ENCODE data around the gene CCL5.

Gene CCL5

DNA sequence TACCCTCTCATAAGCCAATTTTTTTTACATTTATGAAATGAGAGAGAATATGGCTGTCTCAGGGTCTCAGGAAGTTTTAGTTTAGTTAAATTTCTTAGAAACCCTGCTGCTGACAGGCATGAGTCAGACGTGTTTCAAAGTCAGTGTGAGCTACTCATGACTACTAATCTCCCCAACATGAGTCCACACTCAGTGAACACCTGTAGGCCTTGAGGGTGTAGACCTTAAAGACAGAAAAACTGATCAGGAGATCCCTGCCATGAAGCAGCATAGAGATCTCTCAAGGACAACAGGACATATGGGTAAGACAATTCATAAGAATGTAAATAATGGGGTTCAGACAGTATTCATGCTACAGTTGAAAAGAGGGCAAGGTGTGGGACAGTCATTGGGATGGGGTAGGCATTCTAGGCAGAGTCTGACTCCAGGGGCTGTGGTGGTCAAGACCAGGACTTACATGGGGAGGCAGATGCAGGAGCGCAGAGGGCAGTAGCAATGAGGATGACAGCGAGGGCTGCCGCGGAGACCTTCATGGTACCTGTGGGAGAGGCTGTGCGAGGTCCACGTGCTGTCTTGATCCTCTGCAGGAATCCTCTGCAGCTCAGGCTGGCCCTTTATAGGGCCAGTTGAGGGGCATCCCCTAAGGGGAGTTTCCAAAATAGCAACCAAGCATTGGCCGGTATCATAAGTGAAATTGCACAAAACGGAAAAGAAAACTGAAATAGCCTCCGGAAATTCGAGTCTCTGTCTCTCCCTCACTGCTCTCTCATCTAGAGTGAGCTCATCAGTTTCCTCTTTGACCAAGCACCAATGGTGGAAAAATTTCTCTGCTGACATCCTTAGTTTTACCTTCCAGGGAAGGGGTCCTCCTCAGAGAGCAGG lies at the start of gene CCL5:
TSS of gene CCL5 (minus strand) at position 588 of the 882 bp plus-strand sequence.
- DNase-seq (ENCODE audit: low spot score) = peak; percentile 82

DNA sequence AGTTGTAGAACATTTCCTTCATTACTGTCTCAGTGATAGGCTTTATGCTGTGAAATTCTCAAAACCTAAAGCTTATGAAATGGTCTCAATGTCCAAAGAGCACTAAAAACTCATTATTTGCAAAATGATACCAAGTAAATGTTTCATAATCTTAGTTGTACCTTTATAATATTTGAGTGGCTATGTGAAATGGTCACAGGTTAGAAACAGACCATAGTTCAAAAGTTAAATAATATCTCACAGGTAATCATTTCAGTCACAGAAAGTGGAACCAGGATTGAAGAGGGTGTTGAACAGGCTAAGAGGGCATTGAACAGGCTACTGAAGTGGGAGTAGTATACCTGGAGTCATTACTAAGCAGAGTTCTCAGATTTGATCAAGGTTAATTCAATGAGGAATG lies 47.6 kb upstream of the CCL5 start:
- no peak for DNase-seq (ENCODE audit: low spot score)

DNA sequence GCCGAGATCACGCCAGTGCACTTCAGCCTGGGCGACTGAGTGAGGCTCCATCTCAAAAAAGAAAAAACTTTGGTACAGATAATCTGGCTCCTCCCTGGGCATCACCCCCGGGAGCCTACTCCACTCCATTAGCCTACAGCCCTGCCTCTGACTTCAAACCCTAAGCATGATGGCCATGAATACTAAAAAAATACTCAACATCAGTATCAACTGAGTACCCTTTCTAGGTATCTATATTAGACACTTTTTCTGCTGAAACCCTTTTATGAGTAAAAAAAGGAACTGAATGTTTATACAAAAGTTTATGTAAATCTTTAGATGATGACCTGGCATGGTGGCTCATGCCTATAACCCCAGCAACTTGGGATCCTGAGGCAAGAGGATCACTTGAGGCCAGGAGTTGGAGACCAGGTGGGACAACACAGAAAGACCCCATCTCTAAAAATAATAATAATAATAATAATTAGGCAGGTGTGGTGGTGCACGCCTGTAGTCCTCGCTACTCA lies 43.5 kb upstream of the CCL5 start:
- no peak for DNase-seq (ENCODE audit: low spot score)

DNA sequence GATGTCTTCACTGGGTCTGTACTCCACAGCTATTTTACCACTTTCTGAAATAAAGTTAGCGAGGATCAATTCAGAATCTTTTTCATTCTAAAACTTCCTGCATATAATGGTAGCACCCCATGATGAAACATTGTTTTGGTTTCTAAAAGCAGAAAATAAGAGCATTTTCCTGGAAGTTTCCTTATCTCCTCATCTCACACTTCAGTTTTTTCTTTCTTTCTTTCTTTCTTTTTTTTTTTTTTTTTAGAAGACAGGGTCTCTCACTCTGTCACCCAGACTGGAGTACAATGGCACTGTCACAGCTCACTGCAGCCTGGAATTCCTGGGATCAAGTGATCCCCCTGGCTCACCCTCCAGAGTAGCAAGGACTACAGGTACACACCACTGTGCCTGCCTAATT lies 40.1 kb upstream of the CCL5 start:
- DNase-seq (ENCODE audit: low spot score) = no peak

DNA sequence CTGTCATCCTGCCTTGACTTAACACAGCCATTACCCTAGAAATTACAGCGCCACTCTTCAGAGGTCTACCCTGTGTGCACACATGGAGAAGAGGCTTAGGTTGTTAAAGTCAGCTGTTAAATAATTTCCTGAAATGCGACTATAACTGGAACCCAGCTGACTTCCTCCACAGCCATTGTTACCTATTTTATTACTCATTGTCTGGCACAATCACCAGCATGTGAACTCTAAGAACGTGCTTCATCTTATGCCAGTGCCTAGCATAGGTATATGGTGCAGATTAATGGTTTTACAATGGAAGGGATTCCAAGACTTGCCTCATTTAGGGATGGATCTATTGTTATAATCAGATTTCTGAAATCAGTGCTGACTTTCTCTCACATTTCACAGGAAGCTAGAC lies 38.5 kb upstream of the CCL5 start:
- DNase-seq (ENCODE audit: low spot score) = peak; percentile 10

DNA sequence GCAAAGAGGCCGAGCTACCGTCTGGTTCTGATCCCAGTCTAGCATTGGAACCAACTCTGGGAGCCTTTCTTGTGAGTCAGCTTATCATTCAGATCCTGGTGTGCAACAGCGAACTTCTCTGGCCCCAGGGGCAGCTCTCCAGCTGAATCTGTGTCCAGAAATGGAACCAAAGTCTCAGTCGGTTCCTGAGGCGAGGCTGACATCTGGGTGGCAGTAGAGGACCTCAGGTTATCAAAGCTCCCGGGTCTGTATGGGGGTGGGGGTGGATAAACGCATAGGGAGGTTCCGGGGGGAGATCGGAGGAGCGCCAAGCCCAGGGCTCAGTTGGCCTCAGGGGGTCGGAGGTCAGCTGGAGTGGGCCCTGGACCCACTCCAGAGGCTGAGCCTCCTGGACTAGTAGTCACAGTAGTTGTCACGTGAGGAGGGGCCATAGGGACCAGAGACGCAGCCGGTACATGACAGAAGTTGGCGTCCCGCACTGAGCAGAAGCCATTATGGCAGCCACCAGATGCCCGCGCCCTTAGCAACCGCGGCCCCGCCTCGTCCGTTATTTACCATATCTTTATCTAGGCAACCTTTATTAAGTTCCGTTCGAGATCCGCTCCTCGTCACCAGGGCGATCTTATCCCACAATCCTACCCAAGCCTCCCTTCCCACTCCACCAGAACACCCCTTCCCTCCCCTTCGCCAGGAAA lies 37.5 kb upstream of the CCL5 start:
- no peak for DNase-seq (ENCODE audit: low spot score)

DNA sequence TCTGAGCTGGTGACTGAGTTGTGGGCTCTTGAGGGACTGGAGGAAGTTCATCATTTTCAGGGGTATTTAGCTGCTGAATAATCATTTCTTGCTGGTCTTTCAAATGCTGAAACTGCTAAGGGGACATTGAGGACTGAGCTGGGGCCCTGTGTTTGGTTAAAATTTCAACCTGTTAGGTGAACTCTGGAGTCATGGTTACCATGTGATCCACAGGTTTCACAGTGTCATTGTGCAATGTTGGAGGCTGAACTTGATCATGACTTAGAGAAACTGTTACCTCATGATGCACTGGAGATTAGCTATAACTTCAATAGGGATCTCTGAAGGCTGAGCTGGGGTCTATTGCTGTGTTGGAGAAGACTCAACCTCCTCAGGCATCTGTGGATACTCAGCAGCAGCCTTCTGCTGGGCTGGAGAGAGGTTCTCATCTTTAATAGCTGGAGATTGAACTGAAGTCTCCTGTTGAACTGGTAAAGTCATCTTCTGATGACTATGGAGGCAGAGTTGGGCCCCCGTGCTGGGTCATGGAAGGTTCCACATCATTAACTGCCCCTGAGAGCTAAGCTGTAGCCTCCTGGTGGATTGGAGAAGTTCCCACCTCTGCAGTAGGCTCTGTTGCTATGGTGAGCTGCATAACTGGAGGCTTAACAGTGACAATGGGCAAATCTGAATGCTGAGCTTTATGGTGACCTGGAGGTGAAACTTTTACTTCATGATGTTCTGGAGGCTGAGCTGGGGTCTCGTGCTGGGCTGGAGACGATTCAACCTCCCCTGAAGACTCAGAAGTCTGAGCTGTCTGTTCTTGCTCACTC lies 35.2 kb upstream of the CCL5 start:
- no peak for DNase-seq (ENCODE audit: low spot score)

DNA sequence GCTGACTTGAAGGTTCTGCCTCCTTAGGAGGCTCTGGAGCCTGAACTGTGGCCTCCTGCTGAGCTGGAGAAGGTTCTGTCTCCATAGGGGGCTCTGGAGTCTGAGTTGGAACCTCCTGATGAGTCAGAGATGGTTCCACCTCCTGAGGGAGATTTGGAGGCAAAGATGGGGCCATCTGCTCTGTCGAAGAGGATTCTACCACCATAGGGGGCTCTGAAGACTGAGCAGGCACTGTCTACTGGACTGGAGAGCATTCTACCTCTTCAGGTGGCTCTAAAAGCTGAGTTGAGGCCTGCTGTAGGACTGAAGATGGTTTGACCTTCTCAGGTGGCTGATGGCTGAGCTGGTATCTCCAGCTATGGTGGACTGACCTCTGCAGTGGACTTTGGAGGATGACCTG lies 34.2 kb upstream of the CCL5 start:
- DNase-seq (ENCODE audit: low spot score) = no peak

DNA sequence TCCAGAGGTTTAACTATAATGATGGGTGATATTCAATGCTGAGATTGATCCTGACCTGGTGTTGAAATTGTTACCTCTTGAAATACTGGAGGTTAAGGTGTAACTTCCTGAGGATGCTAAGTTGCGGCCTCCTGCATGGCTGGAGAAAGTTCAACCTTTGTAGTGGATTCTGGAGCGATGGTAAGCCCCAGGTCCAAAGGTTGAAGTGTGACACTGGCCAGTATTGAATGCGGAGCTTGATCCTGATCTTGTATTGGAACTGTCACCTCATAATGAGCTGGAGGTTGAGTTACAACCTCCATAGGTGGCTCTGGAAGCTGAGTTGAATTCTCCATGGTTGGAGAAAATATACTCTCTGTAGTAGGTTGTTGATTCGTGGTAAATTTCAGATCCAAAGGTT lies 33.4 kb upstream of the CCL5 start:
- no peak for DNase-seq (ENCODE audit: low spot score)

DNA sequence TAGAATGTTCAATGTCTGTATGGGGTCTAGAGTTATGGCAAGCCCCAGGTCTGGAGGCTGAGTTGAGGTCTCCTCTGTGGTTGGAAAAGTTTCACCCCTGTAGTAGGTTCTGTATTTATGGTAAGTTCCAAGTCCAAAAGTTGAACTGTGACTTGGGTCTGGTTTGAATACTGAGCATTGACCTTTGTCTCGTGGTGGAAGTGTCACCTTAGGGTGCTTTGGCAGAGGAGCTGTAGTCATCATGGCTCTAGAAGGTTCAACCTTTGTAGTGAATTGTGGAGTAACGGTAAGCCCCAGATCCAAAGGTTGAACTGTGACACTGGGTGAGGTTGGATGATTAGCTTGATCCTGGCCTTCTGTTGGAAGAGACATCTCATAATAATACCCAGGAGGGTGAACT lies 32.8 kb upstream of the CCL5 start:
- DNase-seq (ENCODE audit: low spot score) = no peak

DNA sequence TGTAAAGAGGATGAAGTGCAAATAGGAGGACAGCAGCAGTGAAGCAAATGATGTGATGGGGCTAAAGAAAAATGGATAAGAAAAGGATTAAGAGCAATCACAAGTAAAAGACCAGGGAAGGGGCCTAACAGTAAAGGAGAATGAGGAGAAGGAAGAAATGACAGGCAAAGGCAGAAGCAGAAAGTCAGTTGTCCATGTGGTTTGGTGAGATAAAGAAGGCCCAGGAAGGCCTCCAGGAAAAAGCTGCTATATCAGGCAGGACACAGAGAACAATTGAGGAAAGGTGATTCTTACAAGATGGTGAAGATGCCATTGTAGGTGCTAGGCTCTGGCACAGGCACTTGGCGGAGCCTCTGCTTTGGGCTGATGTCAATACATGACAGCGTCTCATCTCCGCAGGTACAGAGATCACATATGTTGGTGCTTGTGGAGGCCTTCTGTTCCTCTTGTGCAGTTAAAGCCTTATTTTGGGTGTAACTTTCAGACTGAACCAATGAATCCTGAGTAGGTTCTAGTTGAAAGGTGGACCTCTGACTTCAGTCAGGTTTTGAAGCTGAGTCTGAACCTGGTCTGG lies 32.3 kb upstream of the CCL5 start:
- DNase-seq (ENCODE audit: low spot score) = no peak

DNA sequence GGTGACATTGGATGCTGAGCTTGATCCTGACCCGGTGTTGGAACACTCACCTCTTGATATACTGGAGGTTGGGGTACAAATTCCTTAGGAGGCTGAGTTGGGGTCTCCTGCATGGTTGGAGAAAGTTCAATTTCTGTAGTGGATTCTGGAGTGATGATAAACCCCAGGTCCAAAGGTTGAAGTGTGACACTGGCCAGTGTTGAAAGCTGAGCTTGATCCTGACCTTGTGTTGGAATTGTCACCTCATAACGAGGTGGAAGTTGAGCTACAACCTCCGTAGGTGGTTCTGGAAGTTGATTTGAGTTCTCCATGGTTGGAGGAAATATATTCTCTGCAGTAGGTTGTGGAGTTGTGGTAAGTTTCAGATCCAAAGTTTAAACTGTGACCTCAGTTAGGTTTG lies 29.2 kb upstream of the CCL5 start:
- no peak for DNase-seq (ENCODE audit: low spot score)

DNA sequence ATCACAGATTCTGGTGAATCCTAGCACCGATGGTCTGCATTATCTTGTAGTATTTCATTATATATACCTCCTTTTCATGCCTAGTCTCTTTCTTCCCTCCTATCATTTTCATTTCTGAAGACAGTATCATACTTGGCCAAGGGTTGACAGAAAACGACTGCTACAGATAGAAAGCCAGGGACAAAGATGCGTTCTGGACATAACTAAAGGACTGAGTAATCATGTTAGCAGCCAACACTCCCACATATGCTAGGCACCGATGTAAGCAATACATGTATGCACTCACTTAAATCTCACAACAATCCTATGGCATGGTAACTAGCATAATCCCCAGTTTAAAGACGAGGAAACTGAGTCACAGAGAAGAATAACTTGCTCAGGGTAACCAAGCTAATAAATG lies 27.5 kb upstream of the CCL5 start:
- no peak for DNase-seq (ENCODE audit: low spot score)

DNA sequence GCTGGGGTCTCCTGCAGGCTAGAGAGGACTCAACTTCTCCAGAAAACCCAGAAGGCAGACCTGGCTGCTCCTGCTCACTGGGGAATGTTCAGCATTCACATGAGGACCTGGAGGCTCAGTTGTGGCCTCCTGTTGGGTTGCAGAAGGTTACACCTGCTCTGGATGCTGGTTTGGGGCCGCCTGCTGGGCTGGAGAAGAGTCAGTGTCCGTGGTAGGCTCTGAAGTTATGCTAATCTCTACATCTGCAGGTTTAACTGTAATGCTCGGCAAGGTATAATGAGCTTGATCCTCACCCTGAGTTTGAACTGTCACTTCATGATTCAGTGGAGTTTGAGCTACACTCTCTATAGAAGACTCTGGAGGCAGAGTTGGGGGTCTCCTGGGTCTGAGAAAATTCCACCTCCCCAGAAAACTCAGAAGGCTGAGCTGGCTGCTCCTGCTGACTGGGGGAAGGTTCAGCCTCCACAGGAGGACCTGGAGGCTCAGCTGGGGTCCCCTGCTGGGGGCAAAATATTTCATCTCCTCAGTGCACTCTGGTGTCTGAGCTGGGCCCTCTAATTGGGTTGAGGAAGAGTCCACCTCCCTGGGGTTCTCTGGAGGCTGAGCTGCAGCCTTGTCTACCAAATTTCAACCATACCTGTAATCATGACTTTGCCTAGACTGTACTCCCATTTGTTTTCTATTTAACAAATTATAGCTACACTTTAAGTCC lies 26.9 kb upstream of the CCL5 start:
- DNase-seq (ENCODE audit: low spot score) = peak; percentile 19

DNA sequence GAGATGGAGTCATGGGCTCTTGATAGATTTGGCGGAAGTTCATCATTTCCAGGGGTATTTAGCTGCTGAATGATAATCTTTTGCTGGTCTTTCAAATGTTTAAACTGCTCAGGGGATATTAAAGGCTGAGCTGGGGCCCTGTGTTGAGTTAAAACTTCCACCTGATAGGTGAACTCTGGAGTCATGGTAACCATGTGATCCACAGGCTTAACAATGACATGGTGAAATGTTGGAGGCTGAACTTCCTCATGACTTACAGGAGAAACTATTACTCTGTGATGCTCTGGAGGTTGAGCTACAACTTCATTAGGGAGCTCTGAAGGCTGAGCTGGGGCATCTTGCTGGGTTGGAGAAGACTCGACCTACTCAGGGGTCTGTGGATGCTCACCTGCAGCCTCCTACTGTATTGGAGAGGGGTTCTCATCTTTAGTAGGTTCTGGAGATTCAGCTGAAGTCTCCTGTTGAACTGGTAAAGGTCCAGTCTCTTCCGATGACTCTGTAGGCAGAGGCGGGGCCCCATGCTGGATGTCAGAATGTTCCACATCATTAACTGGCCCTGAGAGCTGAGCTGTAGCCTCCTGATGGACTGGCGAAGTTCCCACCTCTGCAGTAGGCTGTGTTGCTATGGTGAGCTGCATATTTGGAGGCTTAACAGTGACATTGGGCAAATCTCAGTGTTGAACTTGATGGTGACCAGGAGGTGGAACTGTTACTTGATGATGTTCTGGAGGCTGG lies 26.2 kb upstream of the CCL5 start:
- DNase-seq (ENCODE audit: low spot score) = no peak

DNA sequence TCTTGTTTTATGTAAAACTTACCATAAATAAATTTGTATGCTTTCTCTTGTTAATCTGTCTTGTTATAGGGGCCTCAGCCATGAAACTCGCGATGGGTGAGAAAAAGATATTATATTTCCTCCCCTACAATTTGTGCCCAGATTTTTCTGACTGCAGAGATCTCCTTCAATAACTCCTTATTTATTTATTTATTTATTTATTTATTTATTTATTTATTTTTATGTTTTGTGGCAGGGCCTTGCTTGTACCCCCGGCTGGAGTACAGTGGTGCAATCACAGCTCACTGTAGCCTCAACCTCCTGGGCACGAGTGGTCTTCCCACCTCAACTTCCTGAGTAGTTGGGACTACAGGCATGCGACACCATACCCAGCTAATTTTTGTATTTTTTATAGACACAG lies 23.3 kb upstream of the CCL5 start:
- DNase-seq (ENCODE audit: low spot score) = no peak

DNA sequence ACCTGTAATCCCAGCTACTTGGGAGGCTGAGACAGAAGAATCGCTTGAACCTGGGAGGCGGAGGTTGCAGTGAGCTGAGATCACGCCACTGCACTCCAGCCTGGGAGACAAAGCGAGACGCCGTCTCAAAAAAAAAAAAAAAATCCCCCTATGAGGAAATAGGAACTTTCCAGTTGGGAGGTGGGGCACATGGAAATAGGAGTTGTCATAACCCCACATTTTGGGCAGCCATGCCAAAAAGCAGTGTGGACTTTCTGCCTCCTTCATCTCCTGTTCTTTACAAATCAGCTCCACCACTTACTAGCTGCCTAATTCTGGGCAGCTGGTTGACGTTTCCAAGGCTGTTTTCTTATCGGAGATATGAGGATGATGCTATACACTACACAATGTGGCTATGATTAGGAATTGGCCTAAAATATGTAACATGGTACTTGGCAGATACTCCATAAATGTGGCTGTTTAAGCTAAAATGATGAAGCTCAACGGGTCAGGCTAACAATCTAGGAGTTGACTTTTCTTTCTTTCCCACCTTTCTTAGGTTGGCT lies 21.5 kb upstream of the CCL5 start:
- DNase-seq (ENCODE audit: low spot score) = no peak

DNA sequence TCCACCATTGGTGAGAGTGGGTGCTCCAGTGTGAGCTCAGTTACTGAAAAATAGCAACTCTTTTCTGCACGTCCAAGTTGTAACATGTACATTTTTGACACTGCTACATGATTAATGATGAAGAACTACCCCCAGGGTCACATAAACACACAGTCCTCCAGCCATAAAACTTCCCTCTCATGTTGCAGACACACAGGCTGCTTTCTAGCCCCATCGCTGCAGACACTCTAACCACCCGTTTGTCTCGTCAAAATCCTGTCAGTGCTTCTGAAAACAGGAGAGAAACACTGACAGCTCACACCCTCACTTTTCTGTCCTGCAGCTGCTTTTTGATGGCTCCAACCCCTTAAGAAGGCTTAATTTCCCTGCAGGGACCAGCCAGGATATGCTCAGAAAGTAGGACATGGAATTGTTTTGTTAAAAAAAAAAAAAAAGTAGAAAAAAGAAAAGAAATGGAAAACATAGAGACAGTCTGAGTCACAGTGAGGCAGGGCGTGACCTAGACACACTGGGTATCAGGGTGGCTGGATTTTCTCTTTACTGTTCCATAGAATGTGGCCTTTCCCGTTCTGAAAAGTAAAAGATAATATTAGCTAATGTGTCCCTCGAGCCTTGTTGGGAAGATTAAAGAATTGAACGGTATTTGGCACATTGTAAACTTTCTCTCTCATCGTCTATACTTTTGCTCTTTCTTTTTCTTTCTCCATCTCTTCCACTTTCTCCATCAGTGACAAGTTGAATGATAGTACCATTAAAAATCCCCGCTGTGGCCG lies 20.7 kb upstream of the CCL5 start:
- DNase-seq (ENCODE audit: low spot score) = peak; percentile 63

DNA sequence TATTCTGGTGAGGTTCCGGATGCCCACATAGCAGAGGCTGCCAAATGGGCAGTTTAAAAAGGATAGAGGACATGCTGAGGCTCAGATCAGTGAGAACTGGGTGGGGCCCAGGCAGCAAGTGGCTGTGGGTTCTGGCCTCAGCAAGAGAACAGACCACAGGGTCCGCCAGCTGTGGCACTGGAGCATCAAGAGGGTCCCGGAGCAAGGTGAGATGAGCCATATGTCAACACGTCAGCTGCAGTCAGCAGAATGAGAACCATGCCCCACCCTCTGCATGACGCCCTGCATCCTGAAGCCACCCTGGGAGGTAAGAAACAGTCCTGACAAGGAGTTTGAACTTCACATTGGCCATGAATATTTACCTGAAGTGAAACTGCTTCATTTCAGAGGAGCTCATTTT lies 20.1 kb upstream of the CCL5 start:
- DNase-seq (ENCODE audit: low spot score) = peak; percentile 45
